ENCODE measurements around the gene SMAD9. TPM values are rescaled to one million over a fixed set of nuclear protein-coding genes. Genes with fewer than 3 reads are reported as not detected.
A peak's percentile ranks its signal among the peaks of the same experiment; 100 is the strongest.

SMAD9 gene
- total RNA-seq, 1 donor from 2014 or later = 4.2 TPM

DNA sequence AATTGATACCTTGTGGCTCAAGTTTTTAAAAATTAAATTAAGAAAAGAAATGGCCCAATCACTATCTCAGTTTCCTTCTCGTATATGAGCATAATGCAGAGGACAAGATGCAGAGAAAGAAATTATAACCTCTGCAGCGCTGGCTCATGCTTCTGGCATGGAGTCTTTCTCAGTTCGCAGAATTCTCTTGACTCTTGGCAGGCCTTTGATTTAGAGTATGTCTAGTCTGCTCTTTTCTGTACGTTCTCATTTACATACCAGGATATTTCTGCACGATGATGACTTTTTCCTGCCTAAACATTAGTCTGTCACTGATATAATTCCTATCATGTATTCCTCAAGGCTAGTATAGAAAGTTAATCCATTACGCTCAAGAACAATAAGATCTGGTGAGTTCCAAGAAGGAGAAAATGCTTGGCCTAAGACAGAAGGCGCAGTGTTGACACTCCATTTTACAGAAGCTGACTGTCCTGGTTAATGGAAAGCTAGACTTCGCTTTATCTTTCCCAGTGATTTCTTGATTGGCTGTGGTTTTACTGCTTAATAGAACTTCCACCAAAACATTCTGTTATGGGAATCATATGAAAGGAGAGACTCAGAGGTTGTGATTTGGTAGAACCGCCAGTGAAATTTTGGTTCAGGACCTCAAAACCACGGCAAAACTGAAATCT is 1.7 kb upstream of the SMAD9 start:
- H3K27me3 ChIP-seq (ENCODE audit: low read depth) = no peaks in the 10 kb centered on the region
- H3K9me3 ChIP-seq (replicated peaks) = no peaks in the 10 kb centered on the region
- H3K4me3 ChIP-seq = no peak overlapping the region
- no peaks in the 10 kb centered on the region for H3K36me3 ChIP-seq
- intact Hi-C loops (cut with micrococcal nuclease) = no loop called here
- H3K4me1 ChIP-seq = peaks cover 20% of the 10 kb centered on the region
- TF ChIP-seq, protein P1, sequence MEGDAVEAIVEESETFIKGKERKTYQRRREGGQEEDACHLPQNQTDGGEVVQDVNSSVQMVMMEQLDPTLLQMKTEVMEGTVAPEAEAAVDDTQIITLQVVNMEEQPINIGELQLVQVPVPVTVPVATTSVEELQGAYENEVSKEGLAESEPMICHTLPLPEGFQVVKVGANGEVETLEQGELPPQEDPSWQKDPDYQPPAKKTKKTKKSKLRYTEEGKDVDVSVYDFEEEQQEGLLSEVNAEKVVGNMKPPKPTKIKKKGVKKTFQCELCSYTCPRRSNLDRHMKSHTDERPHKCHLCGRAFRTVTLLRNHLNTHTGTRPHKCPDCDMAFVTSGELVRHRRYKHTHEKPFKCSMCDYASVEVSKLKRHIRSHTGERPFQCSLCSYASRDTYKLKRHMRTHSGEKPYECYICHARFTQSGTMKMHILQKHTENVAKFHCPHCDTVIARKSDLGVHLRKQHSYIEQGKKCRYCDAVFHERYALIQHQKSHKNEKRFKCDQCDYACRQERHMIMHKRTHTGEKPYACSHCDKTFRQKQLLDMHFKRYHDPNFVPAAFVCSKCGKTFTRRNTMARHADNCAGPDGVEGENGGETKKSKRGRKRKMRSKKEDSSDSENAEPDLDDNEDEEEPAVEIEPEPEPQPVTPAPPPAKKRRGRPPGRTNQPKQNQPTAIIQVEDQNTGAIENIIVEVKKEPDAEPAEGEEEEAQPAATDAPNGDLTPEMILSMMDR (IDR thresholded peaks at IDR 0.05; ENCODE audit: borderline replicate concordance) = no peak
- no peak overlapping the region for H3K27ac ChIP-seq (replicated peaks)
- DNase-seq = no peak

DNA sequence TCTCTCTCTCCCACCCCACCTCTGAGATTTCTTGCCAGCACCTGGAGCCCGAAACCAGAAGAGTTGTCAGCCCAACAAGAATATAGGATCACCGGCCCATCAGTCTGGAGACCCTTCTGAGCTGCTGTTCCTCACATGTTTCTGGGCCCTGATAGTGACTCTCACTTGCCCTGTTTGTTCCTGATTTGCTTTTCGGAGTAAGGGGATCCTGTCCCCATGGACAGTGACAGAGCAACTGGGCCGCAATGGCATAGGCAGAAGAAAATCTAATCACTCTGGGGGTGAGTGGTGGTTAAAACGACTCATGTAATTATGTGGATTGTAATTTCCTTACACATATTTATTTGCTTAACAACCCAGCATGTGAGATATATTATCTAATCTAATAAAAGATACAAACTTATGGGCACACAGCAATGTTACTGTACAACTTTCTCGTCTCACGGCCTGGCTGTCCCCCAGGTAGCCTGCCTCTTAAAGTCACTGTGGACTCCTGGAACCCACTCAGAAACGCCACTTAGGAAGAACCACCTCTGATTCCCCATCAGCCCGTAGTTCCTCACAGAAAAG is 663 bp upstream of the SMAD9 start:
- no peaks in the 10 kb centered on the region for H3K36me3 ChIP-seq
- intact Hi-C loops (cut with micrococcal nuclease) = no loop called here
- no peak for DNase-seq
- H3K4me1 ChIP-seq = peaks cover 20% of the 10 kb centered on the region
- TF ChIP-seq, protein P1 (IDR thresholded peaks at IDR 0.05; ENCODE audit: borderline replicate concordance) = no peak
- peak overlapping the region; percentile 77 for H3K4me3 ChIP-seq
- no peaks in the 10 kb centered on the region for H3K9me3 ChIP-seq (replicated peaks)
- peak overlapping the region; percentile 83 for H3K27ac ChIP-seq (replicated peaks)
- no peaks in the 10 kb centered on the region for H3K27me3 ChIP-seq (ENCODE audit: low read depth)

DNA sequence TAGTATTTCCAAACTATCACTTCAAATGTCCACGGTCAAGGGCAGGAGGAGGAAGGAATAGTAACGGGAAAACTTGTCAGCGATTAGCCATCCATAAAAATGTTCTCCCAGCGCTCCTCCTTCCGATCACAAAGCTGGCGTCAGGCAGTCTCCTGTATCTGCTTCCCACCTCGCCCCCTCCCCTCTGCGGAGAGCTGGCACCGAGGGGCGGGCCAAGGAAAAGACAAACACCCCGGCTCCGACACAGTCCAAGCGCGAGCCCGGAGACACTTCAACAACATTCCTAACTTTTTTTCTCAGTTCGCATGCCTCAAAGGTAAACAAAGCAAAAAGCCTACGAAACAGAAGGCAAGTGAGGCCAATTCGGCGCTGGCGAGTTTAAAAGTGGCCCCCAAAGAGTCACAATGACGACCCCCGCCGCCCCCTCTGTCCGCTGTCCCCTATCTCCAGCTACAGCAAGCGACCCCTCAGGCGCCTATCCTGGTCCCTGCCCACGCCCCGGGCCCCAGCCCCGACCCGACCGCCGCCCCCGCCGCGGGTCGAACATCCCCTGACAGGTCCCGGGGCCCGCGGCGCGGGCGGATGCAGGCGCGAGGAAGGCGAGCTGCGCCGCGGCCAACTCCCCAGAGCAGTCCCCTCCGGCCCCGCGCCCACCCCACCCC is 736 bp downstream of the SMAD9 start:
- Histone ChIP-seq H3K4me1 (peaks cover 24% of the 10 kb centered on the region), H3K36me3 (no peaks in the 10 kb centered on the region), H3K27ac (replicated peaks) (peak overlapping the region; percentile 83), H3K4me3 (peak overlapping the region; percentile 77), H3K9me3 (replicated peaks) (no peaks in the 10 kb centered on the region), H3K27me3 (ENCODE audit: low read depth) (no peaks in the 10 kb centered on the region)
- TF ChIP-seq, protein P1 (IDR thresholded peaks at IDR 0.05; ENCODE audit: borderline replicate concordance) = no peak
- intact Hi-C loops (cut with micrococcal nuclease) = no loop called here
- peak; percentile 37 for DNase-seq

DNA sequence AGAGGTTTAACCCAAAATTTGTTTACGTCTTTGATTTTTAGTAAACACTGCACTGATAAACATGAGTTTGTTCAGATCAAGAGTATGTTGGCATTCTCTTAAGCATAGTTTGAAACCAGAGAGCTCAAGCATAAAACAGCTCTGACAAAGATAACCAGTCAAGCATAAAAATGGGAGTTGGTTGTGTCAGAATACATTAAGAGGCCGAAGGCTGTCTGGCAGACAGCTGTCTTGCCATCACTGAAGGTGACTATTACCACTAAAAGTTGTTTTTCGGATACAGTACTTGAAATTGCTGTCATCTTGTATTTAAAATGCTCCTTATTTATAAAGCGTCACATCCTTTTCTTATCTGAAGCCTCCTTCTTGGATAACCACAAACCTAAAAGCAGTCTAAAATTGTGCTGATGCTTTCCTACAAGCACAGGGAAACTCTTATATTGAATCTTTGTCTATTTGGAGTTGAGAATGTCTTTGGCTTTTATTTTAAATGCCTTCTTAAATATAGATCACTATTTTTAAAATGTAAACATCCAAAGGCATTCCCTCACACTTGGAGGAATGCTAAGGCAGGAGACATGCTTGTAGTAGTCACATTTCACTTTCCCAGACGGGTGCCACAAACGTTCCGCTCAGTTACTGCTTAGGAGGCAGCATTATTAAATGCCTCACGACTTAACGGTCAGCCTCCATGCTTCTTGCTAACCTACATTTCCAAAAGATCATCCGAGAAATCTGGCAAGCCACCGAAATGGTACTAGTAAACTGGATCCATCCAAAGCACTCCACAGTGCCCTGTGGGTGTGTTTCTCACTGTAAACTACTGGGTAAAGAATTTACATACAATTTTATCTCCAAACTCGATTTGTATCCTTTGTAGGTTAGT is 1.5 kb downstream of the SMAD9 start:
- DNase-seq = no peak
- intact Hi-C loops (cut with micrococcal nuclease) = no loop called here
- Histone ChIP-seq H3K36me3 (no peaks in the 10 kb centered on the region), H3K4me1 (peaks cover 24% of the 10 kb centered on the region), H3K27me3 (ENCODE audit: low read depth) (no peaks in the 10 kb centered on the region), H3K4me3 (peak overlapping the region; percentile 77), H3K9me3 (replicated peaks) (no peaks in the 10 kb centered on the region), H3K27ac (replicated peaks) (peak overlapping the region; percentile 83)
- TF ChIP-seq, protein P1 (IDR thresholded peaks at IDR 0.05; ENCODE audit: borderline replicate concordance) = no peak

DNA sequence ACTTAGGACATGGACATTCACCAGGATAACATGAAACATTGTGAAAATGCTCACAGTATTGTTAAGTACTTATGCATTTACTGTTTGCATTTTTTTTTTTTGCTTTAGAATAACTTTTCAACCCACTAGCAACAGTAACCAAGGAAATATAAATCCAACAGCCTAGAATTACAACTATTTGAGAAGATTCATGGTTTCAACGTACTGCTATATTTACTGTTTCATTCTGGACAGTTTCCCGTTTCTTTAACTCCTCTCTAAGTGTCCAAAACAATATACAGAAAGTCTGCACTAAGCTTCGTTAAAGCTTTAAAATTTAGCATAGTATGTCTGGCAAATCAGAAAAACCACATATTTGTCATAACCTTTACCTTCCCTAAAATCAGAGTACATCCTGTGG is 2.7 kb downstream of the SMAD9 start:
- Histone ChIP-seq H3K27me3 (ENCODE audit: low read depth) (no peaks in the 10 kb centered on the region), H3K27ac (replicated peaks) (no peak overlapping the region)

More for the DNA sequence above, 2.7 kb downstream of the SMAD9 start:
- Histone ChIP-seq H3K4me1 (peaks cover 24% of the 10 kb centered on the region), H3K9me3 (replicated peaks) (no peaks in the 10 kb centered on the region), H3K36me3 (no peaks in the 10 kb centered on the region), H3K4me3 (no peak overlapping the region)
- intact Hi-C loops (cut with micrococcal nuclease) = no loop called here
- TF ChIP-seq, protein P1 (IDR thresholded peaks at IDR 0.05; ENCODE audit: borderline replicate concordance) = no peak
- no peak for DNase-seq

Measured in left ventricle myocardium inferior (tissue), 1 donor.